A549 (cell line): ENCODE measurements around the gene BSDC1.

ENCODE experiments used
- CTCF ChIP-seq: fragments of >200 bp; sonication (Bioruptor Twin); formaldehyde crosslinking; IDR thresholded peaks from 3 replicates; pipeline ENCODE4 v1.5.1; 2016
- NR3C1 ChIP-seq: fragments of >200 bp; sonication (Bioruptor Twin); formaldehyde crosslinking; IDR thresholded peaks from 3 replicates; pipeline ENCODE4 v1.6.1; 2017

- TF ChIP-seq CTCF = no peak
- no peak for TF ChIP-seq NR3C1
Observed at GRCh38 chr1:32421775-32422174, 27.5 kb upstream of the BSDC1 start.
